ENCODE results near the gene GBE1.

DNA sequence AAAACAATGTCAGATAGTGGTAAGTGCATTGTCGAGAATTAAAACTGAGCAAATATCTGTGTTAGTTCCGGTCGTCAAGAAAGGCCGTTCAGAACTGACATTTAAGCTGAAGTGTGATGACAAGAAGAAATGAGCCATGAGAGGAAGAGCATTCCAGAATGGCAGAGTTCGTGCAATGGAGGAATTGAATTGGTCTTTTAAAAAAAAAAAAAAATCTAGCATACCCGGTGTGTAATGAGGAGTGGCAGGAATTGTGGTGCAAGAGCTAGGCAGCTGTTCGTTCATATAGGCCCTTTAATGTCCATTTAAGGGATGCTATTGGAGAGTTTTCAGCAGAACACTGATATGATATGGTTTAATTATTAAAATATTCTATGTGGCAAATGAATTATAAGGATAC lies 2.6 kb upstream of the GBE1 start:
- TF ChIP-seq POLR2A (IDR thresholded peaks at IDR 0.05; ENCODE audit: low read depth, low read length) (no peak), POLR2AphosphoS5 (IDR thresholded peaks at IDR 0.05; ENCODE audit: low read depth, low read length) (no peak), TAF1 (IDR thresholded peaks at IDR 0.05; ENCODE audit: low read depth, low read length) (no peak), POU2F2 (IDR thresholded peaks at IDR 0.05; ENCODE audit: low read depth, low read length) (no peak), SPI1 (IDR thresholded peaks at IDR 0.05; ENCODE audit: low read depth, low read length) (no peak), PAX5 (IDR thresholded peaks at IDR 0.05; ENCODE audit: insufficient read depth, low read length, severe bottlenecking) (no peak)

Data from GM12891 (cell line).